22Rv1 (cell line): ENCODE data around the gene GRIK4.
A peak's percentile ranks its signal among the peaks of the same experiment; 100 is the strongest.
"Not testable (repeated sequence)": the region's sequence is repeated elsewhere in the genome, so short reads cannot be mapped to it uniquely, and the experiment has no call there.

Experiments
- H3K27ac ChIP-seq: fragments of 450-650 bp; 2 replicates; pipeline ENCODE4 v1.5.1; 2017
- CTCF ChIP-seq: fragments of 450-650 bp; IDR thresholded peaks from 2 replicates; pipeline ENCODE4 v1.5.1; 2017; ENCODE audit warnings: mild to moderate bottlenecking
- ZFX ChIP-seq: fragments of 450-650 bp; IDR thresholded peaks from 2 replicates; pipeline ENCODE4 v1.6.1; 2017; ENCODE audit warnings: antibody characterized with exemption, borderline replicate concordance

The GRIK4 gene

GRCh38 chr11:120611581-120611980, 100.0 kb downstream of the GRIK4 start:
- TF ChIP-seq CTCF (no peak), ZFX (no peak)
- no peak overlapping the region for H3K27ac ChIP-seq

- TF ChIP-seq CTCF (no peak), ZFX (no peak)
- H3K27ac ChIP-seq, result no peak overlapping the region
These were observed 101.1 kb downstream of the GRIK4 start for GRCh38 chr11:120612513-120613263.

- no peak overlapping the region for H3K27ac ChIP-seq
- TF ChIP-seq CTCF (no peak), ZFX (no peak)
These were observed 102.0 kb downstream of the GRIK4 start for GRCh38 chr11:120613264-120614226.

- TF ChIP-seq CTCF (no peak), ZFX (no peak)
- no peak overlapping the region for H3K27ac ChIP-seq
These were observed 103.8 kb downstream of the GRIK4 start for GRCh38 chr11:120615391-120615790.

- H3K27ac ChIP-seq, result no peak overlapping the region
- TF ChIP-seq CTCF, result no peak
- no peak for TF ChIP-seq ZFX
These were observed 106.9 kb downstream of the GRIK4 start for GRCh38 chr11:120618399-120618798.

GRCh38 chr11:120622189-120622875, 110.8 kb downstream of the GRIK4 start:
- no peak for TF ChIP-seq ZFX
- TF ChIP-seq CTCF, result peak; percentile 54
- H3K27ac ChIP-seq, result no peak overlapping the region

- H3K27ac ChIP-seq, result not testable (repeated sequence)
These were observed 113.4 kb downstream of the GRIK4 start for GRCh38 chr11:120624992-120625391.
